Ascending aorta (tissue), 2 donors: ENCODE results near the gene IZUMO1. TPM values are rescaled to one million over a fixed set of nuclear protein-coding genes. Genes with fewer than 3 reads are reported as not detected.
"Not testable (repeated sequence)": the region's sequence is repeated elsewhere in the genome, so short reads cannot be mapped to it uniquely, and the experiment has no call there.

ENCODE experiments used
- DNase-seq, 2 donors: peaks; one replicate each; pipeline ENCODE4 v3.0.0-alpha.2; 2019; ENCODE audit warnings: low spot score in 2 of 2
- H3K27ac ChIP-seq, 2 donors: fragments of 200-600 bp; sonication (generic); one replicate each; pipeline ENCODE4 v1.5.1; 2016 to 2017; ENCODE audit warnings: mild to moderate bottlenecking in 1 of 2
- H3K27me3 ChIP-seq: fragments of 200-600 bp; sonication (generic); one replicate; pipeline ENCODE4 v1.5.1; 2017
- H3K36me3 ChIP-seq, 2 donors: fragments of 200-600 bp; sonication (generic); one replicate each; pipeline ENCODE4 v1.5.1; 2016
- H3K4me1 ChIP-seq, 2 donors: fragments of 200-600 bp; sonication (generic); one replicate each; pipeline ENCODE4 v1.5.1; 2016 to 2017; ENCODE audit warnings: mild to moderate bottlenecking in 1 of 2
- H3K4me3 ChIP-seq, 2 donors: fragments of 200-600 bp; sonication (generic); one replicate each; pipeline ENCODE4 v1.5.1; 2016 to 2017; ENCODE audit warnings: mild to moderate bottlenecking in 1 of 2
- H3K9me3 ChIP-seq, 2 donors: fragments of 200-600 bp; sonication (generic); one replicate each; pipeline ENCODE4 v1.5.1; 2016
- intact Hi-C: fragments of 100-400 bp; cut with DNase I; formaldehyde crosslinking; loops from one replicate; pipeline ENCODE4 v1.15.1; 2023
- total RNA-seq: library from RNA; depleted of rRNA; stranded (reverse); fragments of >200 nt; gene quantifications from one replicate; pipeline ENCODE4 v1.1.0, GENCODE V29; 2016
- TF ChIP-seq, protein P1 (sequence below), 3 experiments: fragments of 200-600 bp in 2 of 3; fragments of 450-650 bp in 1 of 3; sonication (generic) in 2 of 3; IDR thresholded peaks; one replicate each; pipeline ENCODE4 v1.5.1; 2016 to 2019; ENCODE audit warnings: antibody characterized with exemption in 3 of 3, mild to moderate bottlenecking in 1 of 3, moderate library complexity in 1 of 3

IZUMO1 gene
- total RNA-seq, 1 donor from 2014 or later: not detected

GRCh38 chr19:48719263-48720171 lies 27.2 kb downstream of the IZUMO1 start, which contains the start of gene MAMSTR:
Gene MAMSTR (minus strand): TSS chr19:48719725. CDS start chr19:48719031, 694 bp downstream.
- Histone ChIP-seq H3K4me3 (peak within 1 kb of the TSS; percentile 48 to 65), H3K27ac (peak within 1 kb of the TSS; percentile 77 to 93), H3K27me3 (no peaks in the 10 kb centered on the region), H3K36me3 (no peaks in the 10 kb centered on the region), H3K9me3 (no peaks in the 10 kb centered on the region), H3K4me1 (peaks cover 12 to 23% of the 10 kb centered on the region in 2 donors)
- TF ChIP-seq, protein P1, sequence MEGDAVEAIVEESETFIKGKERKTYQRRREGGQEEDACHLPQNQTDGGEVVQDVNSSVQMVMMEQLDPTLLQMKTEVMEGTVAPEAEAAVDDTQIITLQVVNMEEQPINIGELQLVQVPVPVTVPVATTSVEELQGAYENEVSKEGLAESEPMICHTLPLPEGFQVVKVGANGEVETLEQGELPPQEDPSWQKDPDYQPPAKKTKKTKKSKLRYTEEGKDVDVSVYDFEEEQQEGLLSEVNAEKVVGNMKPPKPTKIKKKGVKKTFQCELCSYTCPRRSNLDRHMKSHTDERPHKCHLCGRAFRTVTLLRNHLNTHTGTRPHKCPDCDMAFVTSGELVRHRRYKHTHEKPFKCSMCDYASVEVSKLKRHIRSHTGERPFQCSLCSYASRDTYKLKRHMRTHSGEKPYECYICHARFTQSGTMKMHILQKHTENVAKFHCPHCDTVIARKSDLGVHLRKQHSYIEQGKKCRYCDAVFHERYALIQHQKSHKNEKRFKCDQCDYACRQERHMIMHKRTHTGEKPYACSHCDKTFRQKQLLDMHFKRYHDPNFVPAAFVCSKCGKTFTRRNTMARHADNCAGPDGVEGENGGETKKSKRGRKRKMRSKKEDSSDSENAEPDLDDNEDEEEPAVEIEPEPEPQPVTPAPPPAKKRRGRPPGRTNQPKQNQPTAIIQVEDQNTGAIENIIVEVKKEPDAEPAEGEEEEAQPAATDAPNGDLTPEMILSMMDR (IDR thresholded peaks at IDR 0.05): no peak
- intact Hi-C loops: loop anchor here (2.0 to 10.0 kb wide), 2 partner anchors 19 to 355 kb away; partner anchors contain the start of genes SYNGR4 and TMEM143
- no peak for DNase-seq

DNA sequence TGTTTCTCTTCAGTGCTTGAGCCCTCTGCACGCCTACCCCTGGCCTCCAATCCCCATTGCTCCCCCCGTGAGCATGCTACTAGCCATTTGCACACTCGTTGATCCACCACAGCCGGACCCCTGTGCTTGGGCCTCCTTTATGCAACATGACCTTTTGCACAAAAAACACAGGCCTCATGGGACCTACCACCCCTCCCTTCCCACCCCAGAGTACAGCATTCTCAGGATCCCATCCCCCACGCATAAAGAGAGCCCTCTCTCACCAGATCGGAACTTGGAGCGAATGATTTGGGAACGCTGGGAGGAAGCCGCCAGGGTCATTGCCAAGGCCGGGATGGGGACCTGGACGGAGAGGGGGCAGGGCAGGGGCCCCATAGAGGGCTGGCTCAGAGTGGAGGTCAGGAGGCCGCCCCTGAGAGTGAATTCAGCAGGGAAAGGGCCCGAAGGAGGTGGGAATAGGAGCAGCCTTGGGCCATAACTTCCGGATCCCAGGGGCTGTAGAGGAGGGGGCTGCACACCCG lies 27.9 kb downstream of the IZUMO1 start:
- Histone ChIP-seq H3K4me1 (peaks cover 12 to 19% of the 10 kb centered on the region in 2 donors), H3K4me3 (peak overlapping the region in 1 of 2 donors; percentile 19), H3K27ac (peak overlapping the region in 1 of 2 donors; percentile 15), H3K9me3 (no peaks in the 10 kb centered on the region), H3K27me3 (no peaks in the 10 kb centered on the region), H3K36me3 (no peaks in the 10 kb centered on the region)
- intact Hi-C loops: loop anchor here (10.0 kb wide), 1 partner anchor 354 kb away; the partner anchor contains the start of genes SYNGR4 and TMEM143
- TF ChIP-seq, protein P1 (IDR thresholded peaks at IDR 0.05): no peak
- DNase-seq: no peak

- H3K36me3 ChIP-seq, DNase-seq, H3K9me3 ChIP-seq, H3K27ac ChIP-seq, H3K4me3 ChIP-seq, H3K27me3 ChIP-seq: not testable (repeated sequence)
- peaks cover 15 to 24% of the 10 kb centered on the region in 2 donors for H3K4me1 ChIP-seq
- intact Hi-C loops: loop anchor here (10.0 kb wide), 1 partner anchor 353 kb away; the partner anchor contains the start of genes SYNGR4 and TMEM143
These were observed 28.6 kb downstream of the IZUMO1 start for GRCh38 chr19:48718106-48718505.

DNA sequence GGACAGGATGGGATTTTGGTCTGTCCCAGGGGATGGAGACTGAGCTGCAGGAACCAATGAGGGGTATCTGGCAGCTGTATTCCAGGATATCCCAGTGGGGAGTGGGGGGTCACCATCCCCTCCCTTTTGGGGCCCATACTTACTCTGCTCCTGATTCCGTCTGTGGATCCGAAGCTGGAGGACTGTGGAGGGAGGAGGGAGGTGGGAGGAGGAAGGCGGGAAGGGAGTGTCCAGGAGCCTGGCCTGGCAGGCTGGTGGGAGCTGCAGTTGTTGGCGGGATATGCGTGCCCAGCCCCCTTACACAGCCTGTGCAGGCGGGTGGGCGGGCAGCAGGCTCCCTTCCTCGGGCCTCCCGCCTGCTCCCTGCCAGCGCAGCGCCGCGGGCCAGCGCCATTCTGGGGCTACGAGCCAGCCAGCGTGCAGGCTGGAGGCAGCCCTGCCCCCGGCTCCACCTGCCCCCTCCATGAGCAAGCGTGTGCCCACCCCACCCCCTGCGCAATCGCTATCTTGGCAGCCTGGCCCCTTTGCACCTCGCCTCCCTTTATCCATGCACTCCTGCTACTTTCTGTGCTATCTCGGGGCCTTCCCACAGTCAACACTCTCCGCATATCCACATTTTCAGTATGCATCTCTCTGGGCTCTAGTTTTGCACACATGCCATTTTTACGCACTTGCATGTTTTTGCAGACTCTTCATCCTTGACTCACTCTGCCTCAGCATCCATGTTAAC lies 30.0 kb downstream of the IZUMO1 start:
- intact Hi-C loops: loop anchor here (10.0 kb wide), 1 partner anchor 352 kb away; the partner anchor contains the start of genes SYNGR4 and TMEM143
- no peak for DNase-seq
- peaks cover 15 to 24% of the 10 kb centered on the region in 2 donors for H3K4me1 ChIP-seq
- TF ChIP-seq, protein P1 (IDR thresholded peaks at IDR 0.05): no peak
- H3K4me3 ChIP-seq: peak overlapping the region; percentile 8 to 50
- no peaks in the 10 kb centered on the region for H3K9me3 ChIP-seq
- no peaks in the 10 kb centered on the region for H3K36me3 ChIP-seq
- H3K27me3 ChIP-seq: no peaks in the 10 kb centered on the region
- H3K27ac ChIP-seq: peak overlapping the region; percentile 19 to 45

- Histone ChIP-seq H3K27me3 (no peaks in the 10 kb centered on the region), H3K4me3 (peak overlapping the region in 1 of 2 donors; percentile 75), H3K4me1 (peaks cover 15 to 24% of the 10 kb centered on the region in 2 donors), H3K36me3 (no peaks in the 10 kb centered on the region), H3K27ac (peak overlapping the region; percentile 8 to 45), H3K9me3 (no peaks in the 10 kb centered on the region)
- TF ChIP-seq, protein P1 (IDR thresholded peaks at IDR 0.05): no peak
- no peak for DNase-seq
- intact Hi-C loops: loop anchor here (2.0 to 10.0 kb wide), 2 partner anchors 41 to 351 kb away; partner anchors contain the start of genes SYNGR4 and TMEM143
These were observed 31.0 kb downstream of the IZUMO1 start for GRCh38 chr19:48715681-48716171.
